GM19324 (cell line): ENCODE results near the gene LCN6.

Experiments
- ATAC-seq: cut with Tn5 transposase; IDR thresholded peaks from one replicate; pipeline ENCODE4 v1.9.1; 2021; ENCODE audit warnings: mild to moderate bottlenecking, moderate library complexity; ENCODE audit not compliant: unreplicated experiment, low FRiP score

The LCN6 gene

GRCh38 chr9:136746155-136746490 is 2.2 kb downstream of the LCN6 start:
- ATAC-seq = no peak

GRCh38 chr9:136745389-136746154 is 2.8 kb downstream of the LCN6 start:
- ATAC-seq = no peak

GRCh38 chr9:136744773-136745172 is 3.6 kb downstream of the LCN6 start:
- ATAC-seq = no peak

GRCh38 chr9:136743639-136744211 is 4.6 kb downstream of the LCN6 start:
- no peak for ATAC-seq

GRCh38 chr9:136742591-136743391 is 5.5 kb downstream of the LCN6 start, which contains the start of gene LCN10:
LCN10 (minus strand) TSS chr9:136742940; CDS start chr9:136742903, 37 bp downstream.
- no peak for ATAC-seq

- no peak for ATAC-seq
These were observed 6.3 kb downstream of the LCN6 start for GRCh38 chr9:136741883-136742571.

- ATAC-seq = no peak
These were observed 7.1 kb downstream of the LCN6 start for GRCh38 chr9:136740971-136741882.

GRCh38 chr9:136740491-136740890 is 7.8 kb downstream of the LCN6 start:
- ATAC-seq = no peak

- ATAC-seq = no peak
These were observed 8.3 kb downstream of the LCN6 start for GRCh38 chr9:136740069-136740468.

- ATAC-seq = no peak
These were observed 8.8 kb downstream of the LCN6 start for GRCh38 chr9:136739509-136739908.

GRCh38 chr9:136738960-136739359 is 9.4 kb downstream of the LCN6 start:
- no peak for ATAC-seq

GRCh38 chr9:136735812-136736480 is 12.4 kb downstream of the LCN6 start:
- ATAC-seq = no peak

- no peak for ATAC-seq
These were observed 13.4 kb downstream of the LCN6 start for GRCh38 chr9:136734837-136735496.

- ATAC-seq = no peak
These were observed 14.7 kb downstream of the LCN6 start for GRCh38 chr9:136733611-136734010.

GRCh38 chr9:136732444-136733178 is 15.7 kb downstream of the LCN6 start:
- no peak for ATAC-seq

- no peak for ATAC-seq
These were observed 18.4 kb downstream of the LCN6 start for GRCh38 chr9:136729926-136730325.

- ATAC-seq = no peak
These were observed 19.2 kb downstream of the LCN6 start for GRCh38 chr9:136729144-136729543.

- ATAC-seq = peak; percentile 26
These were observed 19.7 kb downstream of the LCN6 start for GRCh38 chr9:136728548-136729123.
